IgD-negative memory B cell (primary cell): ENCODE data around the gene CTNNA1. TPM values are rescaled to one million over a fixed set of nuclear protein-coding genes. Genes with fewer than 3 reads are reported as not detected.
"Not testable (repeated sequence)": the region's sequence is repeated elsewhere in the genome, so short reads cannot be mapped to it uniquely, and the experiment has no call there.

Source experiments
- H3K27ac Mint-ChIP-seq, 3 donors: one replicate each; pipeline ENCODE4 v1.8.0; 2020 to 2022; ENCODE audit warnings: mild to moderate bottlenecking in 3 of 3, mixed read lengths in 3 of 3, moderate library complexity in 1 of 3
- H3K27me3 Mint-ChIP-seq: one replicate; pipeline ENCODE4 v1.8.0; 2021; ENCODE audit warnings: mixed read lengths
- H3K36me3 Mint-ChIP-seq: one replicate; pipeline ENCODE4 v1.8.0; 2020; ENCODE audit warnings: mild to moderate bottlenecking, mixed read lengths
- H3K4me1 Mint-ChIP-seq, 3 donors: one replicate each; pipeline ENCODE4 v1.8.0; 2020 to 2022; ENCODE audit warnings: mixed read lengths in 3 of 3, mild to moderate bottlenecking in 1 of 3
- H3K4me3 Mint-ChIP-seq, 4 donors: one replicate each; pipeline ENCODE4 v1.8.0; 2020 to 2022; ENCODE audit warnings: mild to moderate bottlenecking in 4 of 4, mixed read lengths in 4 of 4, moderate library complexity in 3 of 4
- H3K9me3 Mint-ChIP-seq, 3 donors: one replicate each; pipeline ENCODE4 v1.8.0; 2020 to 2021; ENCODE audit warnings: mixed read lengths in 3 of 3, mild to moderate bottlenecking in 1 of 3
- polyA plus RNA-seq: library from polyadenylated mRNA; unstranded; fragments of 300-500 nt; fragmentation: Illumina TruSeq; gene quantifications from one replicate; pipeline ENCODE4 v1.2.3, GENCODE V29; 2021

Gene CTNNA1
- polyA plus RNA-seq, 1 donor from 2014 or later = 21.4 TPM

- no peaks in the 10 kb centered on the region for H3K27me3 Mint-ChIP-seq
- peaks cover 0 to 1% (median 0%) of the 10 kb centered on the region in 3 donors for H3K9me3 Mint-ChIP-seq
- H3K4me3 Mint-ChIP-seq = no peak overlapping the region
- peak overlapping the region in 1 of 3 donors; percentile 24 for H3K27ac Mint-ChIP-seq
- no peaks in the 10 kb centered on the region for H3K36me3 Mint-ChIP-seq
- H3K4me1 Mint-ChIP-seq = peaks cover 0 to 2% (median 0%) of the 10 kb centered on the region in 3 donors
Observed at GRCh38 chr5:138736293-138736692, 16.9 kb upstream of the CTNNA1 start.

GRCh38 chr5:138737494-138738265, 15.5 kb upstream of the CTNNA1 start:
- Mint-ChIP-seq H3K27me3 (no peaks in the 10 kb centered on the region), H3K36me3 (no peaks in the 10 kb centered on the region), H3K4me1 (peaks cover 8 to 9% (median 9%) of the 10 kb centered on the region in 3 donors), H3K27ac (no peak overlapping the region), H3K9me3 (peaks cover 0 to 1% (median 0%) of the 10 kb centered on the region in 3 donors), H3K4me3 (no peak overlapping the region)

GRCh38 chr5:138738399-138738798, 14.8 kb upstream of the CTNNA1 start:
- Mint-ChIP-seq H3K36me3 (no peaks in the 10 kb centered on the region), H3K4me1 (peaks cover 10 to 11% (median 11%) of the 10 kb centered on the region in 3 donors), H3K27me3 (no peaks in the 10 kb centered on the region), H3K4me3 (no peak overlapping the region), H3K27ac (no peak overlapping the region), H3K9me3 (peaks cover 0 to 1% (median 0%) of the 10 kb centered on the region in 3 donors)

- no peaks in the 10 kb centered on the region for H3K27me3 Mint-ChIP-seq
- H3K9me3 Mint-ChIP-seq = peaks cover 0 to 1% (median 0%) of the 10 kb centered on the region in 3 donors
- no peaks in the 10 kb centered on the region for H3K36me3 Mint-ChIP-seq
- H3K4me1 Mint-ChIP-seq = peaks cover 10 to 11% (median 11%) of the 10 kb centered on the region in 3 donors
- no peak overlapping the region for H3K27ac Mint-ChIP-seq
- H3K4me3 Mint-ChIP-seq = no peak overlapping the region
Observed at GRCh38 chr5:138739938-138740337, 13.3 kb upstream of the CTNNA1 start.

- H3K9me3 Mint-ChIP-seq = no peaks in the 10 kb centered on the region
- H3K36me3 Mint-ChIP-seq = no peaks in the 10 kb centered on the region
- no peak overlapping the region for H3K27ac Mint-ChIP-seq
- peaks cover 8 to 11% (median 11%) of the 10 kb centered on the region in 3 donors for H3K4me1 Mint-ChIP-seq
- no peaks in the 10 kb centered on the region for H3K27me3 Mint-ChIP-seq
- no peak overlapping the region for H3K4me3 Mint-ChIP-seq
Observed at GRCh38 chr5:138743484-138743883, 9.7 kb upstream of the CTNNA1 start.

- Mint-ChIP-seq H3K4me1 (peaks cover 8 to 11% (median 11%) of the 10 kb centered on the region in 3 donors), H3K4me3 (no peak overlapping the region), H3K27ac (no peak overlapping the region), H3K36me3 (no peaks in the 10 kb centered on the region), H3K27me3 (no peaks in the 10 kb centered on the region), H3K9me3 (no peaks in the 10 kb centered on the region)
Observed at GRCh38 chr5:138745268-138745667, 8.0 kb upstream of the CTNNA1 start.

- no peaks in the 10 kb centered on the region for H3K27me3 Mint-ChIP-seq
- peak overlapping the region in 1 of 4 donors; percentile 39 for H3K4me3 Mint-ChIP-seq
- no peaks in the 10 kb centered on the region for H3K36me3 Mint-ChIP-seq
- H3K4me1 Mint-ChIP-seq = peaks cover 3 to 10% (median 5%) of the 10 kb centered on the region in 3 donors
- no peaks in the 10 kb centered on the region for H3K9me3 Mint-ChIP-seq
- H3K27ac Mint-ChIP-seq = peak overlapping the region in 1 of 3 donors; percentile 10
Observed at GRCh38 chr5:138748630-138749081, 4.6 kb upstream of the CTNNA1 start.

GRCh38 chr5:138751344-138751743, 1.9 kb upstream of the CTNNA1 start:
- H3K9me3 Mint-ChIP-seq, H3K27me3 Mint-ChIP-seq, H3K36me3 Mint-ChIP-seq: not testable (repeated sequence)
- peaks cover 11 to 24% (median 14%) of the 10 kb centered on the region in 3 donors for H3K4me1 Mint-ChIP-seq
- peak overlapping the region in 1 of 4 donors; percentile 88 for H3K4me3 Mint-ChIP-seq
- peak overlapping the region in 2 of 3 donors; percentile 6 to 28 for H3K27ac Mint-ChIP-seq

- H3K27me3 Mint-ChIP-seq = no peaks in the 10 kb centered on the region
- peak overlapping the region; percentile 6 to 84 (median 36) for H3K27ac Mint-ChIP-seq
Observed at GRCh38 chr5:138752341-138752950, 779 bp upstream of the CTNNA1 start.

GRCh38 chr5:138753794-138754698, 821 bp downstream of the CTNNA1 start:
- peak overlapping the region in 2 of 3 donors; percentile 8 to 78 for H3K27ac Mint-ChIP-seq
- H3K36me3 Mint-ChIP-seq = peaks cover 9% of the 10 kb centered on the region
- H3K9me3 Mint-ChIP-seq = peaks cover 0 to 3% (median 2%) of the 10 kb centered on the region in 3 donors
- H3K4me1 Mint-ChIP-seq = peaks cover 18 to 24% (median 19%) of the 10 kb centered on the region in 3 donors
- H3K27me3 Mint-ChIP-seq = no peaks in the 10 kb centered on the region
- H3K4me3 Mint-ChIP-seq = peak overlapping the region; percentile 82 to 97 (median 88)

More at GRCh38 chr5:138752341-138752950, 779 bp upstream of the CTNNA1 start:
- Mint-ChIP-seq H3K9me3 (peaks cover 0 to under 1% (median 0%) of the 10 kb centered on the region in 3 donors), H3K4me3 (peak overlapping the region; percentile 84 to 94 (median 90)), H3K4me1 (peaks cover 16 to 24% (median 16%) of the 10 kb centered on the region in 3 donors), H3K36me3 (peaks cover 3% of the 10 kb centered on the region)

GRCh38 chr5:138754699-138755057, 1.5 kb downstream of the CTNNA1 start:
- Mint-ChIP-seq H3K4me3 (peak overlapping the region; percentile 82 to 97 (median 88)), H3K4me1 (peaks cover 18 to 24% (median 19%) of the 10 kb centered on the region in 3 donors), H3K27me3 (no peaks in the 10 kb centered on the region), H3K27ac (peak overlapping the region in 2 of 3 donors; percentile 8 to 78), H3K36me3 (peaks cover 9% of the 10 kb centered on the region), H3K9me3 (peaks cover 0 to 3% (median 2%) of the 10 kb centered on the region in 3 donors)

GRCh38 chr5:138755084-138755748, 2.0 kb downstream of the CTNNA1 start:
- Mint-ChIP-seq H3K9me3 (peaks cover 0 to 3% (median 2%) of the 10 kb centered on the region in 3 donors), H3K27me3 (no peaks in the 10 kb centered on the region), H3K27ac (peak overlapping the region in 2 of 3 donors; percentile 80 to 87), H3K36me3 (peaks cover 9% of the 10 kb centered on the region), H3K4me3 (peak overlapping the region in 3 of 4 donors; percentile 42 to 97 (median 88)), H3K4me1 (peaks cover 18 to 24% (median 19%) of the 10 kb centered on the region in 3 donors)

GRCh38 chr5:138757061-138757776, 4.0 kb downstream of the CTNNA1 start:
- Mint-ChIP-seq H3K4me3 (peak overlapping the region in 1 of 4 donors; percentile 17), H3K9me3 (peaks cover 0 to 3% (median 2%) of the 10 kb centered on the region in 3 donors), H3K27ac (no peak overlapping the region), H3K27me3 (no peaks in the 10 kb centered on the region), H3K4me1 (peaks cover 21 to 32% (median 22%) of the 10 kb centered on the region in 3 donors), H3K36me3 (peaks cover 14% of the 10 kb centered on the region)
